Stomach smooth muscle (tissue), 2 donors: ENCODE measurements around the gene ABO.
"Not testable (repeated sequence)": the region's sequence is repeated elsewhere in the genome, so short reads cannot be mapped to it uniquely, and the experiment has no call there.

Source experiments
- H3K27ac ChIP-seq: one replicate; pipeline ENCODE4 v1.7.0; 2013; ENCODE audit warnings: mild to moderate bottlenecking, low read length, inconsistent platforms
- H3K27me3 ChIP-seq, 2 donors: one replicate each; pipeline ENCODE4 v1.7.0; 2013; ENCODE audit warnings: low read length in 2 of 2; ENCODE audit not compliant: insufficient read depth in 2 of 2, control insufficient read depth in 1 of 2
- H3K36me3 ChIP-seq, 2 donors: one replicate each; pipeline ENCODE4 v1.7.0; 2013; ENCODE audit warnings: low read length in 2 of 2; ENCODE audit not compliant: control insufficient read depth in 2 of 2, insufficient read depth in 2 of 2
- H3K4me1 ChIP-seq: one replicate; pipeline ENCODE4 v1.7.0; 2013; ENCODE audit warnings: low read length; ENCODE audit not compliant: control insufficient read depth, insufficient read depth
- H3K4me3 ChIP-seq, 2 donors: one replicate each; pipeline ENCODE4 v1.7.0; 2013; ENCODE audit warnings: low read length in 2 of 2
- H3K9ac ChIP-seq, 2 donors: one replicate each; pipeline ENCODE4 v1.7.0; 2013; ENCODE audit warnings: low read length in 2 of 2, mild to moderate bottlenecking in 1 of 2
- H3K9me3 ChIP-seq, 2 donors: one replicate each; pipeline ENCODE4 v1.7.0; 2013; ENCODE audit warnings: low read length in 2 of 2; ENCODE audit not compliant: control insufficient read depth in 2 of 2
- donor health status: healthy.
- donor health status: Pancreatic carcinoma.

The ABO gene

DNA sequence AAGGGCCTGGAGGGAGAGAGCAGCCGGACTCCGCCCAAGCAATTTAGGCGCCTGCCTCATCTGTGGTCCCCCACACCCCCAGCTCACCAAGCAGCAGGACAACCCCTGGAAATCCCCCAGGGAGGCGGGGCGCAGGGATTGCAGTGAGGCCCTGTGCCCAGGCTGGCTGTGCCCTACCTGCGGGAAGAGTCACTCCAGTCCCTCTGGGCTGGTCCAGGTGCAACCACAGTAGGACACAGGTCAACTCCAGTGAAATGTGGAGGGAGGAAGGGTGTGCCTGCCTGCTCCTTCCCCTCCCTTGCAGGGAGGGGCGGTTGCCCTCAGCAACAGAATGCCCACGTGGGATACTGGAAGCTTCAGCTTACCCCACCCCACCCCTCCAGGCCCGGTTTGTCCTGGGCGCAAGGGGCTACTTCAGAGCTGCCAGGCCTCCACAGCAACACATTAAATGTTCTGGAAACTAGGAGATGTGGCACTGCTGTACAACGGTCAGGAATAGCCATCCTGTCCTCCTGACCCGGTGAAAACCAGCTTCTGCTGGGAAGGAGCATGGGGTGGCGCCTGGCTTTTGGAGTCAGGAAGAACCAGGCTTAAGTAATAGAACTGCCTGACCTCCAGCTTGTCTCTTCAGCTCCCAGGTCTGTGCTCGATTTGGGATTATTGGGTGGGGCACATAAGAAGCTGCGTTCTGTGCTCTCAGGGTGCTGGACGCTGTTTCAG lies 22.5 kb downstream of the ABO start:
- Histone ChIP-seq H3K4me3 (no peak overlapping the region), H3K27ac (no peak overlapping the region)

DNA sequence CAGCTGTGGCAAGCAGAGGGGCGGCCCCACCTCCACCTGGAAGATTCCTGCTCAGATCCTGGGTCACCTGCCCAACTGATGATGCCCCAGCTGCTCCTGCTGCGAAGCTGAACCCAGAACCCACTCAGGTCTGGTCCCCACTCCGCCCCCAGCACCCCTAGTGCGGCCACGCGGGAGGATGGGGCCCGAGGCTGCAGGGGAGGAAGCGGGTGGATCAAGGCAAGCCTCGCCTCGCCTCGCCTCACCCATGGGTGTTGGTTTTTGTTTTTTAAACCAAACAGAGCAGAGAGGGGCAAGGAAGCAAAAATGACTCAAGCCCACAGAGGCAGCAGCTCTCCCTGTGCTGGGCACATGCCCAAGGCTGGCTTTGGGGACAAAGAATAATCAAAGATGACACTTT lies 23.2 kb downstream of the ABO start:
- peaks cover 0 to 3% of the 10 kb centered on the region in 2 donors for H3K9me3 ChIP-seq
- H3K27ac ChIP-seq, result no peak overlapping the region
- H3K4me1 ChIP-seq, result peaks cover 5% of the 10 kb centered on the region
- H3K36me3 ChIP-seq, result no peaks in the 10 kb centered on the region
- peaks cover 0 to 8% of the 10 kb centered on the region in 2 donors for H3K27me3 ChIP-seq
- H3K4me3 ChIP-seq, result no peak overlapping the region
- no peak overlapping the region for H3K9ac ChIP-seq

More for the DNA sequence above, 22.5 kb downstream of the ABO start:
- Histone ChIP-seq H3K27me3 (peaks cover 0 to 2% of the 10 kb centered on the region in 2 donors), H3K9ac (no peak overlapping the region), H3K4me1 (peaks cover 5% of the 10 kb centered on the region), H3K9me3 (peaks cover 0 to 3% of the 10 kb centered on the region in 2 donors), H3K36me3 (no peaks in the 10 kb centered on the region)

DNA sequence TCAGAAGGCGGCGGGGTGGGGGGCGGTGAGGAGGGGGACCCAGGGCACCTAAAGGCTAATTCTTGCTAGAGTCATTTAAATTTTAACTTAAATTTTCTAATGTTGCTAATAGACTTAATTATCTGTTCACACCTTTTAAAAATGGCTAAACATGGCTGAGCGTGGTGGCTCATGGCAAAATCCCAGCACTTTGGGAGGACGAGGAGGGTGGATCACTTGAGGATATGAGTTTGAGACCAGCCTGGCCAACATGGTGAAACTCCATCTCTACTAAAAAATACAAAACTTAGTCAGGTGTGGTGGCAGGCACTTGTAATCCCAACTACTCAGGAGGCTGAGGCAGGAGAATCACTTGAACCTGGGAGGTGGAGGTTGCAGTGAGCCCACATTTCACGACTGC lies 23.8 kb downstream of the ABO start:
- peaks cover 0 to 11% of the 10 kb centered on the region in 2 donors for H3K27me3 ChIP-seq
- H3K27ac ChIP-seq, H3K9ac ChIP-seq, H3K36me3 ChIP-seq, H3K4me3 ChIP-seq, H3K4me1 ChIP-seq, H3K9me3 ChIP-seq: not testable (repeated sequence)

DNA sequence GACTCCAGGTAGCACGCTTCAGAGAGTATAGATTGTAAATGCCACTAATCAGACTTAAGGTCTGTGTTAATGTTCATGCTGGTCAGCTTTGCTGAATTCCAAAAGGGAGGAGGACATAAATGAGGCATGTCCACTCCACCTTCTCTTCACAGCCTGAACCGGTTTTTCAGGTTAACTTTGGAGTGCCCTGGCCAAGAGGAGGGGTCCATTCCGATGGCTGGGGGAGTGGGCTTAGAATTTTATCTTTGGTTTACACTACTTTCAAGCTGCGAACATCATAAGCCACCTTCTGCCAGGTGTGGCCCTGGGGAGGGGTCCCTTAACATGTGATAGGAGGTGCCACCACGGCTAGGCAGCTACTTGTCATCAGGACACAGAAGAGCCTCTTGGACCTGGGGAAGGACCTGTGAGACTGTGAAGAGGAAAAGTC lies 24.2 kb downstream of the ABO start:
- H3K9me3 ChIP-seq, result peaks cover 0 to 3% of the 10 kb centered on the region in 2 donors
- no peak overlapping the region for H3K27ac ChIP-seq
- H3K27me3 ChIP-seq, result peaks cover 0 to 12% of the 10 kb centered on the region in 2 donors
- no peaks in the 10 kb centered on the region for H3K36me3 ChIP-seq
- H3K9ac ChIP-seq, result no peak overlapping the region
- H3K4me3 ChIP-seq, result no peak overlapping the region
- peaks cover 2% of the 10 kb centered on the region for H3K4me1 ChIP-seq

GRCh38 chr9:133249337-133249736 lies 25.7 kb downstream of the ABO start:
- no peak overlapping the region for H3K4me3 ChIP-seq
- no peak overlapping the region for H3K27ac ChIP-seq
- peaks cover 0 to 3% of the 10 kb centered on the region in 2 donors for H3K9me3 ChIP-seq
- H3K4me1 ChIP-seq, result peaks cover 2% of the 10 kb centered on the region
- peaks cover 2 to 12% of the 10 kb centered on the region in 2 donors for H3K27me3 ChIP-seq
- H3K36me3 ChIP-seq, result no peaks in the 10 kb centered on the region
- H3K9ac ChIP-seq, result no peak overlapping the region

GRCh38 chr9:133248726-133249295 lies 26.2 kb downstream of the ABO start:
- Histone ChIP-seq H3K9me3 (peaks cover 0 to under 1% of the 10 kb centered on the region in 2 donors), H3K9ac (no peak overlapping the region), H3K4me1 (peaks cover 2% of the 10 kb centered on the region), H3K27ac (no peak overlapping the region), H3K4me3 (no peak overlapping the region), H3K27me3 (peaks cover 5 to 12% of the 10 kb centered on the region in 2 donors), H3K36me3 (no peaks in the 10 kb centered on the region)

DNA sequence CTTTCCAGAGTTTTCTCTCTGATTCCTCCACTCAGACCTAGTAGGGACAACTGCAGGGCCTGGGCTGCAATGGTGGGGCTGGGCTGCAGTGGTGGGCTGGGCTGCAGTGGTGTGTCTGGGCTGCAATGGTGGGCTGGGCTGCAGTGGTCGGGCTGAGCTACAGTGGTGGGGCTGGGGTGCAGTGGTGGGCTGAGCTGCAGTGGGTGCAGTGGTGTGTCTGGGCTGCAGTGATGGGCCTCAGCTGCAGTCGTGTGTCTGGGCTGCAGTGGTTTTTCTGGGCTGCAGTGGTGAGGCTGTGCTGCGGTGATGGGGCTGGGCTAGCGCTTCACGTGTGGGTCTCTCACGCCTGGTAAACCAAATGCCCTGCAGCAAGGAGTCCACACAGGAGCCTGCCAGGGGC lies 27.4 kb downstream of the ABO start:
- Histone ChIP-seq H3K27ac (no peak overlapping the region), H3K4me3 (no peak overlapping the region), H3K9me3 (no peaks in the 10 kb centered on the region), H3K36me3 (no peaks in the 10 kb centered on the region), H3K4me1 (no peaks in the 10 kb centered on the region), H3K27me3 (peaks cover 5 to 12% of the 10 kb centered on the region in 2 donors), H3K9ac (no peak overlapping the region)

DNA sequence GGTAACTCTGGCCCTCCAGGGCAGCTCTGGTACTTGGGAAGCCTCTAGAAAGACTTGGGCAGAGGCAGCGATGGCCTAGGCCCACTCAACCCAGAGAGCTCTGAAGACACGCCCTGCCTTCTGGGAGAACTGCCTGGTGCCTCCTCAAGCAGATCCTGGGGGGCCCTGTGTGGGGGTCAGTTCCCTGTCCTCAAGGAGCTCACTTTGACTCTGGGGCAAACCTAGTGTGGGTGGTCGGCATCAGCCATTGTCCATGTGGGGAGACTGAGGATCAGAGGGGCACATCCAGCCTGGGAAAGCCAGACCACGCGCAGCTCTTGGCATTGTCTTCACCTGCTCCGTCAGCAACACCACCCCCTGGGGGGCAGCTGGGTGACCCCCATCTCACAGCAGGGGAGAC lies 28.0 kb downstream of the ABO start:
- peaks cover 5 to 15% of the 10 kb centered on the region in 2 donors for H3K27me3 ChIP-seq

GRCh38 chr9:133246562-133246961 lies 28.4 kb downstream of the ABO start:
- Histone ChIP-seq H3K9ac (no peak overlapping the region), H3K4me1 (no peaks in the 10 kb centered on the region), H3K27ac (no peak overlapping the region), H3K9me3 (no peaks in the 10 kb centered on the region), H3K27me3 (peaks cover 5 to 19% of the 10 kb centered on the region in 2 donors), H3K4me3 (no peak overlapping the region), H3K36me3 (no peaks in the 10 kb centered on the region)

More for the DNA sequence above, 28.0 kb downstream of the ABO start:
- Histone ChIP-seq H3K9me3 (no peaks in the 10 kb centered on the region), H3K36me3 (no peaks in the 10 kb centered on the region), H3K4me1 (no peaks in the 10 kb centered on the region), H3K27ac (no peak overlapping the region), H3K9ac (no peak overlapping the region), H3K4me3 (no peak overlapping the region)

GRCh38 chr9:133242991-133243390 lies 32.0 kb downstream of the ABO start:
- Histone ChIP-seq H3K9me3 (no peaks in the 10 kb centered on the region), H3K4me1 (peaks cover 5% of the 10 kb centered on the region), H3K36me3 (no peaks in the 10 kb centered on the region), H3K4me3 (no peak overlapping the region), H3K27me3 (peaks cover 11 to 28% of the 10 kb centered on the region in 2 donors), H3K9ac (no peak overlapping the region), H3K27ac (no peak overlapping the region)

- H3K27ac ChIP-seq, result no peak overlapping the region
- no peak overlapping the region for H3K9ac ChIP-seq
- peaks cover 5% of the 10 kb centered on the region for H3K4me1 ChIP-seq
- no peaks in the 10 kb centered on the region for H3K36me3 ChIP-seq
- H3K9me3 ChIP-seq, result no peaks in the 10 kb centered on the region
- H3K27me3 ChIP-seq, result peaks cover 11 to 25% of the 10 kb centered on the region in 2 donors
- no peak overlapping the region for H3K4me3 ChIP-seq
Measured at GRCh38 chr9:133242241-133242640, 32.8 kb downstream of the ABO start.
